NCI-H1092 (cell line): Measurements from ENCODE around the gene SNORC.
"Not testable (repeated sequence)": the region's sequence is repeated elsewhere in the genome, so short reads cannot be mapped to it uniquely, and the experiment has no call there.

Experiments used
- DNase-seq: peaks from one replicate; lab custom pipeline; 2025; lab: John Stamatoyannopoulos, UW

Gene SNORC

GRCh38 chr2:232896720-232897597 is 26.9 kb downstream of the SNORC start:
- DNase-seq, result no peak

GRCh38 chr2:232897598-232898408 is 27.7 kb downstream of the SNORC start:
- DNase-seq, result no peak

- DNase-seq, result no peak
Observed at GRCh38 chr2:232898592-232899543, 28.8 kb downstream of the SNORC start.

- DNase-seq, result no peak
Observed at GRCh38 chr2:232900811-232901735, 31.0 kb downstream of the SNORC start.

GRCh38 chr2:232901736-232902578 is 31.9 kb downstream of the SNORC start:
- no peak for DNase-seq

- no peak for DNase-seq
Observed at GRCh38 chr2:232903989-232904388, 33.9 kb downstream of the SNORC start.

GRCh38 chr2:232906867-232907717 is 37.0 kb downstream of the SNORC start:
- DNase-seq, result not testable (repeated sequence)

- not testable (repeated sequence) for DNase-seq
Observed at GRCh38 chr2:232907718-232908085, 37.6 kb downstream of the SNORC start.

GRCh38 chr2:232908695-232909094 is 38.6 kb downstream of the SNORC start:
- DNase-seq, result no peak

GRCh38 chr2:232910376-232910775 is 40.3 kb downstream of the SNORC start:
- no peak for DNase-seq

GRCh38 chr2:232911712-232912277 is 41.7 kb downstream of the SNORC start:
- DNase-seq, result no peak

- no peak for DNase-seq
Observed at GRCh38 chr2:232913903-232914302, 43.8 kb downstream of the SNORC start.

- DNase-seq, result no peak
Observed at GRCh38 chr2:232919141-232919540, 49.1 kb downstream of the SNORC start.

GRCh38 chr2:232920055-232920454 is 50.0 kb downstream of the SNORC start:
- no peak for DNase-seq

GRCh38 chr2:232920760-232921159 is 50.7 kb downstream of the SNORC start:
- no peak for DNase-seq

- no peak for DNase-seq
Observed at GRCh38 chr2:232924433-232924832, 54.4 kb downstream of the SNORC start.

- no peak for DNase-seq
Observed at GRCh38 chr2:232925153-232925820, 55.2 kb downstream of the SNORC start.

GRCh38 chr2:232925821-232926156 is 55.7 kb downstream of the SNORC start:
- no peak for DNase-seq
